ENCODE measurements around the gene GEMIN8. TPM values are rescaled to one million over a fixed set of nuclear protein-coding genes. Genes with fewer than 3 reads are reported as not detected.

Gene GEMIN8
- total and polyA plus RNA-seq, 2 experiments from 2014 or later: 12.4 to 15.8 TPM

GRCh38 chrX:13956998-13957397, 72.7 kb downstream of the GEMIN8 start:
- Histone ChIP-seq H4K20me1 (ENCODE audit: insufficient read depth, poor library complexity, severe bottlenecking) (no peaks in the 10 kb centered on the region), H3K27me3 (no peaks in the 10 kb centered on the region), H3K4me1 (ENCODE audit: insufficient read depth) (no peaks in the 10 kb centered on the region), H2AFZ (no peak overlapping the region), H3K79me2 (no peaks in the 10 kb centered on the region), H3K9me2 (replicated peaks; ENCODE audit: insufficient read depth) (no peaks in the 10 kb centered on the region), H3K27ac (no peak overlapping the region), H3K4me2 (no peak overlapping the region), H3K4me3 (no peak overlapping the region), H3K9me3 (ENCODE audit: low read depth) (no peaks in the 10 kb centered on the region), H3K36me3 (replicated peaks; ENCODE audit: insufficient read depth, low read depth) (no peaks in the 10 kb centered on the region)
- no peak for DNase-seq (ENCODE audit: low spot score)
- WGBS (ENCODE audit: low lambda C conversion rate, missing lambda C conversion rate): 75% methylated on average over 4 of the region's 4 CpGs
- TF ChIP-seq EZH2 (IDR thresholded peaks at IDR 0.05; ENCODE audit: borderline replicate concordance) (no peak), EZH2phosphoT487 (IDR thresholded peaks at IDR 0.05; ENCODE audit: low read depth, severe bottlenecking, unreplicated experiment) (no peak), CTCF (IDR thresholded peaks at IDR 0.05; ENCODE audit: poor library complexity) (no peak)

Other genes starting within 250 kb of the GEMIN8 start
- gene GPM6B, start 212.8 kb downstream of the GEMIN8 start, total RNA-seq: 4.9 and 9.0 TPM in 2 replicates
- gene GPM6B, start 212.8 kb downstream of the GEMIN8 start, polyA plus RNA-seq: 6.8 and 10.2 TPM in 2 replicates

All from hepatocyte (in vitro differentiated cells).